HL-60 (cell line): ENCODE measurements around the gene RELN.

Source experiments
- DNase-seq, 2 experiments: peaks; one replicate each; pipeline ENCODE4 v3.0.0-alpha.2; 2010 to 2020; ENCODE audit warnings: low read depth in 1 of 2, low spot score in 1 of 2
- H3K27ac ChIP-seq: fragments of 250-450 bp; sonication (Bioruptor Pico); replicated peaks from 2 replicates; pipeline ENCODE4 v1.5.1; 2020; ENCODE audit warnings: mild to moderate bottlenecking, moderate library complexity
- H3K27me3 ChIP-seq: fragments of 250-450 bp; sonication (Bioruptor Pico); 2 replicates; pipeline ENCODE4 v1.5.1; 2021; ENCODE audit warnings: mild to moderate bottlenecking, moderate library complexity; ENCODE audit not compliant: insufficient read depth, poor library complexity, severe bottlenecking
- H3K4me3 ChIP-seq: replicated peaks from 2 replicates; pipeline ENCODE4 v1.5.1; 2011; ENCODE audit warnings: mild to moderate bottlenecking, control low read depth, low read length; ENCODE audit not compliant: insufficient read depth
- GABPA ChIP-seq: IDR thresholded peaks from 2 replicates; pipeline ENCODE4 v1.6.1; 2012; ENCODE audit warnings: low read depth
- POLR2AphosphoS5 ChIP-seq: IDR thresholded peaks from 2 replicates; pipeline ENCODE4 v1.6.1; 2012; ENCODE audit warnings: low read depth
- SPI1 ChIP-seq: IDR thresholded peaks from 2 replicates; pipeline ENCODE4 v1.6.1; 2012; ENCODE audit warnings: low read depth, mild to moderate bottlenecking, borderline replicate concordance
- TF ChIP-seq, protein P1 (sequence below): IDR thresholded peaks from 2 replicates; pipeline ENCODE4 v1.6.1; 2012; ENCODE audit warnings: low read depth; ENCODE audit not compliant: insufficient replicate concordance
- TF ChIP-seq, protein P2 (sequence below): IDR thresholded peaks from one replicate; pipeline ENCODE4 v1.5.1; 2011; ENCODE audit warnings: low read length, control low read depth, inconsistent platforms; ENCODE audit not compliant: insufficient read depth

RELN gene

GRCh38 chr7:103748680-103749079 lies 240.8 kb downstream of the RELN start:
- H3K27ac ChIP-seq = no peak overlapping the region
- no peaks in the 10 kb centered on the region for H3K27me3 ChIP-seq
- TF ChIP-seq, protein P1, sequence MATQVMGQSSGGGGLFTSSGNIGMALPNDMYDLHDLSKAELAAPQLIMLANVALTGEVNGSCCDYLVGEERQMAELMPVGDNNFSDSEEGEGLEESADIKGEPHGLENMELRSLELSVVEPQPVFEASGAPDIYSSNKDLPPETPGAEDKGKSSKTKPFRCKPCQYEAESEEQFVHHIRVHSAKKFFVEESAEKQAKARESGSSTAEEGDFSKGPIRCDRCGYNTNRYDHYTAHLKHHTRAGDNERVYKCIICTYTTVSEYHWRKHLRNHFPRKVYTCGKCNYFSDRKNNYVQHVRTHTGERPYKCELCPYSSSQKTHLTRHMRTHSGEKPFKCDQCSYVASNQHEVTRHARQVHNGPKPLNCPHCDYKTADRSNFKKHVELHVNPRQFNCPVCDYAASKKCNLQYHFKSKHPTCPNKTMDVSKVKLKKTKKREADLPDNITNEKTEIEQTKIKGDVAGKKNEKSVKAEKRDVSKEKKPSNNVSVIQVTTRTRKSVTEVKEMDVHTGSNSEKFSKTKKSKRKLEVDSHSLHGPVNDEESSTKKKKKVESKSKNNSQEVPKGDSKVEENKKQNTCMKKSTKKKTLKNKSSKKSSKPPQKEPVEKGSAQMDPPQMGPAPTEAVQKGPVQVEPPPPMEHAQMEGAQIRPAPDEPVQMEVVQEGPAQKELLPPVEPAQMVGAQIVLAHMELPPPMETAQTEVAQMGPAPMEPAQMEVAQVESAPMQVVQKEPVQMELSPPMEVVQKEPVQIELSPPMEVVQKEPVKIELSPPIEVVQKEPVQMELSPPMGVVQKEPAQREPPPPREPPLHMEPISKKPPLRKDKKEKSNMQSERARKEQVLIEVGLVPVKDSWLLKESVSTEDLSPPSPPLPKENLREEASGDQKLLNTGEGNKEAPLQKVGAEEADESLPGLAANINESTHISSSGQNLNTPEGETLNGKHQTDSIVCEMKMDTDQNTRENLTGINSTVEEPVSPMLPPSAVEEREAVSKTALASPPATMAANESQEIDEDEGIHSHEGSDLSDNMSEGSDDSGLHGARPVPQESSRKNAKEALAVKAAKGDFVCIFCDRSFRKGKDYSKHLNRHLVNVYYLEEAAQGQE = no peak
- TF ChIP-seq, protein P2, sequence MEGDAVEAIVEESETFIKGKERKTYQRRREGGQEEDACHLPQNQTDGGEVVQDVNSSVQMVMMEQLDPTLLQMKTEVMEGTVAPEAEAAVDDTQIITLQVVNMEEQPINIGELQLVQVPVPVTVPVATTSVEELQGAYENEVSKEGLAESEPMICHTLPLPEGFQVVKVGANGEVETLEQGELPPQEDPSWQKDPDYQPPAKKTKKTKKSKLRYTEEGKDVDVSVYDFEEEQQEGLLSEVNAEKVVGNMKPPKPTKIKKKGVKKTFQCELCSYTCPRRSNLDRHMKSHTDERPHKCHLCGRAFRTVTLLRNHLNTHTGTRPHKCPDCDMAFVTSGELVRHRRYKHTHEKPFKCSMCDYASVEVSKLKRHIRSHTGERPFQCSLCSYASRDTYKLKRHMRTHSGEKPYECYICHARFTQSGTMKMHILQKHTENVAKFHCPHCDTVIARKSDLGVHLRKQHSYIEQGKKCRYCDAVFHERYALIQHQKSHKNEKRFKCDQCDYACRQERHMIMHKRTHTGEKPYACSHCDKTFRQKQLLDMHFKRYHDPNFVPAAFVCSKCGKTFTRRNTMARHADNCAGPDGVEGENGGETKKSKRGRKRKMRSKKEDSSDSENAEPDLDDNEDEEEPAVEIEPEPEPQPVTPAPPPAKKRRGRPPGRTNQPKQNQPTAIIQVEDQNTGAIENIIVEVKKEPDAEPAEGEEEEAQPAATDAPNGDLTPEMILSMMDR = no peak
- no peak for TF ChIP-seq GABPA
- no peak for TF ChIP-seq SPI1
- no peak for TF ChIP-seq POLR2AphosphoS5
- no peak overlapping the region for H3K4me3 ChIP-seq
- DNase-seq = no peak

DNA sequence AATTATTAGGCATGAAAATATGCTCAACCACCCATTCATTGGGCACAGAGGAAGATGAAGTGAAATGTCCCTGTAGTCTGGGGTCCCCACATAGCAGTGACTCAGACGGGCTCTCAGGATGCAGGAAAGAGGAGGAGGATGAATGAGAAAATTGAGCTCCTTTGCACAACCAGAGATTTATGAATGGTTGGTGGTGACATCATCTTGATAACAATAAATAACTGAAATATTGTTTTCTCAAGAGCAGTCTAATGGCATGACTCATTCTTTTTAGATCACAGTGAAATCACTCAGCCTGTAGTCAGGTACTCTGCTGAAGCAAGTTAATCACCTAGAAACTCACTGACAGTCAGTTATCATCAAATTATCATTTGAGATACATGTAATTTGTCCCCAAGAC lies 254.1 kb downstream of the RELN start:
- H3K4me3 ChIP-seq = no peak overlapping the region
- TF ChIP-seq, protein P1 = no peak
- TF ChIP-seq, protein P2 = no peak
- no peak for DNase-seq
- no peaks in the 10 kb centered on the region for H3K27me3 ChIP-seq
- no peak overlapping the region for H3K27ac ChIP-seq

DNA sequence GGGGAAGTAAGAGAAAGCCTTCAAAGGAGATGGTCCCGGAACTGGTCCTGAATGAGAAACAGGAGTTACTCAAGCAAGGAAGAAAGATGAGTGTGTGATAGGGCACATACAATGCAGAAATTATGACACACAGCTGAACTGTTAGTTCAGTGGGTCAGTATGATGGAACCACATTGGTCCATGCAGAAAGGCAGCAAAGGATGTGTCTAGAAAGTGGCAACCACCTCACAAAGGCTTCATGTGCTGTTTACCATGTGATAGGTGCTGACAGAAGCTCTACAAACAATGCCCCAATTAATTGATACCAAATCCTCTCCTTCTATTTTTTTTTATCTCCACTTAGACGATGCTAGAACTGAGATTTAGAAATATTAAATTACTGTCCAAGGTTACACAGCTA lies 258.3 kb downstream of the RELN start:
- no peak overlapping the region for H3K27ac ChIP-seq
- DNase-seq = no peak
- TF ChIP-seq SPI1 (no peak), GABPA (no peak), POLR2AphosphoS5 (no peak)
- TF ChIP-seq, protein P1 = no peak
- TF ChIP-seq, protein P2 = no peak

More for the DNA sequence above, 258.3 kb downstream of the RELN start:
- H3K27me3 ChIP-seq = no peaks in the 10 kb centered on the region
- no peak overlapping the region for H3K4me3 ChIP-seq
